NCI-H1694 (cell line): Measurements from ENCODE around the gene RGS7.
"Not testable (repeated sequence)": the region's sequence is repeated elsewhere in the genome, so short reads cannot be mapped to it uniquely, and the experiment has no call there.

Experiments
- DNase-seq: peaks from one replicate; lab custom pipeline; 2025; lab: John Stamatoyannopoulos, UW

Gene RGS7

DNA sequence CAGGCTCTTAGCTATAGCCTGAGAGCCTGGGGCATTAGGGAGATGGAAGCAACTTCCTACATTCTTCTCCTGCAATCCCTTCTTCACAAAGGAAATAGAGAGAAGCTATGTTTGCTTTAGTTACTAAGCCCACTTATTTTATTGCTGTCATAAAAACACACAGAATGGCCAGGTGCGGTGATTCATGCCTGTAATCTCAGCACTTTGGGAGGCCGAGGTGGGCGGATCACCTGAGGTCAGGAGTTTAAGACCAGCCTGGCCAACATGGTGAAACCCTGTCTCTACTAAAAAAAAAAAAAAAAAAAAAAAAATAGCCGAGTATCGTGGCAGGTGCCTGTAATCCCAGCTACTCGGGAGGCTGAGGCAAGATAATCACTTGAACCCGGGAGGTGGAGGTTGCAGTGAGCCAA, 573.3 kb downstream of the RGS7 start:
- DNase-seq, result not testable (repeated sequence)

DNA sequence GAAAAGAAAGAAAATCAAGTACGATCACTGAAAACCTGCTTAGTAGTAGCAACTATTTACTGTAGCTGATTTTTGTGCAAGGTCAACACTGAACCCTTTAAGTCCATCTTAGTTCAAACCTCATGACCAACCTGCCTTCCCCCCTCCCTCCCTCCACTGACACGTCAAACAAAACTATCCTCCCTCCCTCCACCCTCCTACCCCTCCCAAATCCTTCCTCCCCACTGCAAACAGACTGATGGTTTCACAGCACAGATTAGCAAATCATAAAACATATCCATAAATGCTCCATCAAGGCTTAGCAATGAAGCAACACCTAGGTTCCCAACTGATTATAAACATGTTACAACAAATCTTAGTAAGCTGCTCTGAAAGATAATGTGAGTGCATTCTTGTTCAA, 580.8 kb downstream of the RGS7 start:
- DNase-seq, result no peak

DNA sequence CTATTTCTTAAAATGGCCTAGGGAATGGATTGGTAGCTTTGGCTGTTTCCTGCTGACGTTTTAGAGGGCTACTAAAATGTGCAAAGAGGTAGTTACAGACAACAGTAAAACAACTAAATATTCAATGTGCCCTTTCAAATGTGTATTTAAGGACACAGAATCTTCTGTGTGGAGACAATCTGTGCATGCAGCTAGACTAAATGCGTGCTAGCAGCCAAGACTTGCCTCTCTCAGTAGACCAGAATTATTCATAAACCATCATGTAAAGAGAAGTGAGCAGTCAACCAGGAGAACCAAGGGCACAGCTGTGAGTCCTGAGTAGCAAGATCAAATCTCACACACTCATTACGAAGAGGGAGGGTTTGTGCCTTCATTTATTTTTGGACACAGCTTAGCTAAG, 584.9 kb downstream of the RGS7 start:
- no peak for DNase-seq

DNA sequence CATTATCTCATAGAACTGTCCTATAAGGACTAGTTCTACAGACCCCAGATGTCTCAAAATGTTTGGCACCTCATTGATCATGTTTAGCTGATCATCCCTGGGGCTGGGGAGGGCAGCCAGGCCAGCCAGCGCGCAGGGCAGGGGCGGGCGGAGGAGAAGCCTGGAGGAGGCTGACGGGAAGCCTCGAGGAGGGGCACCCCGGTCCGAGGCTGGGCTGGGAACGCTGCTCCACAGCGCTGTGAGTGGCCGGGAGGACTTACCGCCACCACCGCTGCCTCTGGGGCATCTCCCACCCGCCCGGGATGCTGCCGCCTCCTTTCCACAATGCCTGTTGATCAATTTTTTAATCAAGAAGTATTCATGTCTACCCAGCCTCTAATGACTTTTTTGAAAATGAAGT, 585.6 kb downstream of the RGS7 start:
- no peak for DNase-seq

DNA sequence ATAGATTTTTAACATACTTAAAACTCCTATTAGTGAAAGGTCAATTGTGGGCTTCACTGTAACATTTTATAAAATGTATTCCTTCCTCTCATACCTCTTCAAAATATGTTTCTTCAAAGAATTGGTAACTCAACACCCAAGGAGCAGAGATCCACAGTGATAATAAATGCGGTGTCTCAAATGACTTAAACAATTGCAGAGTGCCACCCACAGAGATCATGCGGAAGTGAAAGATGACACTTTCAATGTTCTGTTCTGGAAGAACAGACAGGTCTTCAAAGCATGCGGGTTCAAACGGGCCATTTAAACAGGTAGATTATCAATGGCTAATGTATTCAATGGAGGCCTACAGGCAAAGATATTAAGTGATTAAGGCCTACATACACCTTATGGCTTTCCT, 588.0 kb downstream of the RGS7 start:
- DNase-seq, result no peak

GRCh38 chr1:240766831-240767230, 590.2 kb downstream of the RGS7 start:
- no peak for DNase-seq

DNA sequence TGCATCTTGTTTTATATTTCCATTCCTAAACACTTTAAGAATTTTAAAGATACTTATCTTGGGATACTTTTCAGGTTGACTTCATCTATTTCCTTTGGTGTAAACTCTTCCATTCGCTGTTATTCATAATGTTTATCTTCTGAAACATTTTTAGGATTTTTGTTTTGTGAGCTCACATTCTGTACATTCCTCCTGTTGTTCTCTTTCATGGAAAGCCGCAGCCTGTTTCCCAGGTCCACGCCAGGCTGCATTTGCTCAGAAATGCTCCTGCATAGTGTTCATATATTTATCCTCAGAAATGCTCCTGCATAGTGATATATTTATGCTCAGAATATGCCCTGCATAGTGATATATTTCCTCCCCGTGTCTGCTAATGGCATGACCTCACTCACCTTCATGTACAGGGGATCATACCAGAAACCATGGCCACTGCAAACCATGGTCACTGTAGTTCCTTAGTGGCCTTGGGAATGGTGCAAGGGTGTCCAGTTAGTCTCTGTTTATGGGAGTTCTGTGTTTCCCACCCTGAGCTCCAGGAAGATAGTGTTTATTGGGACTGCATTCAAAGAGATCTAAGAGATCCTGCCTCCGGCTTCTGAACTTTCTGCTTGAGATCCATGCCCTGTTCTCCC, 591.2 kb downstream of the RGS7 start:
- no peak for DNase-seq

GRCh38 chr1:240763771-240764170, 593.2 kb downstream of the RGS7 start:
- no peak for DNase-seq

GRCh38 chr1:240763095-240763494, 593.9 kb downstream of the RGS7 start:
- DNase-seq, result not testable (repeated sequence)

DNA sequence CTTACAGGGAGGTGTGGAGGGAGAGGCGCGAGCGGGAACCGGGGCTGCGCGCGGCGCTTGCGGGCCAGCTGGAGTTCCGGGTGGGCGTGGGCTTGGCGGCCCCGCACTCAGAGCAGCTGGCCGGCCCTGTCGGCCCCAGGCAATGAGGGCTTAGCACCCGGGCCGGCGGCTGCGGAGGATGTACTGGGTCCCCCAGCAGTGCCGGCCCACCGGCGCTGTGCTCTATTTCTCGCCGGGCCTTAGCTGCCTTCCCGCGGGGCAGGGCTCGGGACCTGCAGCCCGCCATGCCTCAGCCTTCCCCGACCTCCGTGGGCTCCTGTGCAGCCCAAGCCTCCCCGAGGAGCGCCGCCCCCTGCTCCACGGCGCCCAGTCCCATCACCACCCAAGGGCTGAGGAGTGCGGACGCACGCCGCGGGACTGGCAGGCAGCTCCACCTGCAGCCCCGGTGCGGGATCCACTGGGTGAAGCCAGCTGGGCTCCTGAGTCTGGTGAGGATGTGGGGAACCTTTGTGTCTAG, 594.5 kb downstream of the RGS7 start:
- DNase-seq, result not testable (repeated sequence)

GRCh38 chr1:240758777-240759176, 598.2 kb downstream of the RGS7 start:
- DNase-seq, result not testable (repeated sequence)

DNA sequence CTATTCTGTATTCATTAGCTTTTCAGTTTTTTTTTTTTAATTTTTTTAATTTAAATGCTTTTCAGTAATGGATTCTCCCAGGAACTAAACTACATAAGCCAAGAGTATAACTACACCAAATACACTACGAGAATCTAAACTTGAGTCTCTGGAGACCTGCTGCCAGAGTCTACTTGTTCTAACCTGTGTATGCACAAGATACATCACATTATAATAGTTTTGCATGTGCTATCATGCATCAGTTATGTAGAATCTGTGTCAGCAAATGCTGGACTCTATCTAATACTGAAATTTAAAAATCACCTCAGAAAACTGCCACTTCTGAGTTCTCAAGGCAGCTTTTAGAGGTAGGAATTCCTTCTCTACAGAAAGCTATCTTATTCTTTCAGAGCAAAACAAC, 598.7 kb downstream of the RGS7 start:
- no peak for DNase-seq

DNA sequence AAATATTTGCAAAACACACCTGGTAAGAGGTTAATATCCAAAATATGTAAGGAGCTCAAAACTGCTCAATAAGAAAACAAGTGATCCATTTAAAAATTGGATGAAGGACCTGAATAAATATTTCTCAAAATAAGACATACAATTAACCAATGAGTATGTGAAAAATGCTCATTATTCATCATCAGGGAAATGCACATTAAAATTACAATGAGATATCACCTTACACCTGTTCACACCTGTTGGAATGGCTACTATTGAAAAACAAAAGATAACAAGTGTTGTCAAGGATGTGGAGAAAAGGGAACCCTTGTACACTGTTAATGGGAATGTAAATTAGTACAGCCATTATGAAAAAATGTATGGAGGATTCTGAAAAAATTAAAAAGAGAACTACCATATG, 609.1 kb downstream of the RGS7 start:
- no peak for DNase-seq

DNA sequence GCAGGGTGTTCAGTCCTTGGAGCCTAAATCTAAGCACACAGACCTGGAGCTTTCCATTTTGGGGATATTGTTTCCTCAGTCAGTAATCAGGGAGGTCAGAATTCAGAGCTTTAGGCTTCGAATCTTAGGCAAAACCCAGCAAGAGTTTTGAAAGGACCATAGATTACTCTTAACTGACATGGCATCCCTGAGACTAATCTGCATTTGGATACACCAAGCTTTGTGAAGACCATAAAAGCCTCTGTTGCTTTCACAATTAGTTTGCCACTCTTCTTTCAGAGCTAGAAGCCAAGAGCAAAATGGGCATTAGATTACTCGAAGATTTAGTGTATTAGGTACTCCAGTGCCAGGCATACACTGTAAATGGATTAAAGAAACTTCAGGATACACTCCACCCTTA, 613.3 kb downstream of the RGS7 start:
- DNase-seq, result no peak

- DNase-seq, result no peak
Observed at GRCh38 chr1:240739754-240740153, 617.3 kb downstream of the RGS7 start.

- no peak for DNase-seq
Observed at GRCh38 chr1:240739139-240739538, 617.9 kb downstream of the RGS7 start.

DNA sequence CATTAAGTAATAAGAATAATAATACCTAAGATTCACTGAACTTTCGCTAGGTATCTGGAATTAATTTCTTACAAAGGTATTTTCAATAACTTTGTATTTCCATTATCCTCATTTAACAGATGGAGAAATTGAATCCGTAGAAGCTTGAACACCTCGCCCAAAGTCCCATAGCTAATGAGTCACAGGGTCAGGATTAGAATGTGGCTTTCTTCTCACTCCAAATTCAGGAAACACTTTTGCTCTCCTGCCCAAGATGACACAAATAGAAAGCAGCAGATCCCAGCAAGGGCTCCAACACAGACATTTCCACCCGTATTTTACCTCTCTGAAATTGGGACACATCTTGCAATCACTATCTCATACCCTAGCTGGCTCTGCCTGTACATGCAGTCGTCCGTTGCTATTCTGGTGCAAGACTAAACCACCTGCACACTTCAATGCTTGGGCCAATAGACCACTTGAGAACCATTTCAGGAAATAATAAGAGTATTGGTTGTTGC, 619.2 kb downstream of the RGS7 start:
- no peak for DNase-seq

- DNase-seq, result no peak
Observed at GRCh38 chr1:240737298-240737697, 619.7 kb downstream of the RGS7 start.

- not testable (repeated sequence) for DNase-seq
Observed at GRCh38 chr1:240734705-240735104, 622.3 kb downstream of the RGS7 start.

GRCh38 chr1:240734001-240734400, 623.0 kb downstream of the RGS7 start:
- DNase-seq, result no peak

DNA sequence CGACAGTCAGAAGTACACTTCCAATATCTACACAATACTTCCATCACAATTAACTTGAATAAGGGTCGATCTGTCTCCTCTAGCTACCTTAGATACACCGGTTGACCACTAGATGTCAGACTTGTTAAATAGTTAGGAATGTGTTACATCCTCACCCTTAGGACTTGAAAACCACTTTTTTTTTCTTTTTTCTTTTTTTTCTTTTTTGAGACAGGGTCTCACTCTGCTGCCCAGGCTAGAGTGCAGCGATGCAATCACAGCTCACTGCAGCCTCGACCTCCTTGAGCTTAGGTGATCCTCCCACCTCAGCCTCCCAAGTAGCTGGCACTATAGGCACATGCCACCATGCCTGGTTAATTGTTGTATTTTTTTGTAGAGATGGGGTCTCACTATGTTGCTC, 624.6 kb downstream of the RGS7 start:
- DNase-seq, result peak; percentile 79
